Aorta (tissue), 5 donors: ENCODE measurements around the gene TTC7B. TPM values are rescaled to one million over a fixed set of nuclear protein-coding genes. Genes with fewer than 3 reads are reported as not detected.
"Not testable (repeated sequence)": the region's sequence is repeated elsewhere in the genome, so short reads cannot be mapped to it uniquely, and the experiment has no call there.

Source experiments
- ATAC-seq: fragments of 200-7000 bp; cut with Tn5 transposase; one replicate; pipeline ENCODE4 v1.9.1; 2022; ENCODE audit warnings: moderate library complexity; ENCODE audit not compliant: low FRiP score
- DNase-seq, 2 donors: peaks; one replicate each; pipeline ENCODE4 v3.0.0-alpha.2; 2020
- H3K27ac ChIP-seq, 2 donors: one replicate each; pipeline ENCODE4 v1.5.1; 2013; ENCODE audit warnings: low read length in 2 of 2, mild to moderate bottlenecking in 2 of 2, moderate library complexity in 2 of 2, control low read depth in 1 of 2, inconsistent platforms in 1 of 2, low read depth in 1 of 2
- H3K27me3 ChIP-seq, 2 donors: one replicate each; pipeline ENCODE4 v1.6.1; 2013; ENCODE audit warnings: control low read depth in 1 of 2, low read length in 1 of 2, mild to moderate bottlenecking in 1 of 2, moderate library complexity in 1 of 2; ENCODE audit not compliant: insufficient read depth in 2 of 2, control insufficient read depth in 1 of 2
- H3K36me3 ChIP-seq, 2 donors: one replicate each; pipeline ENCODE4 v1.6.1; 2013; ENCODE audit warnings: control low read depth in 1 of 2, low read length in 1 of 2, mild to moderate bottlenecking in 1 of 2; ENCODE audit not compliant: insufficient read depth in 2 of 2, control insufficient read depth in 1 of 2
- H3K4me1 ChIP-seq, 2 donors: one replicate each; pipeline ENCODE4 v1.6.1; 2013; ENCODE audit warnings: low read length in 2 of 2, control low read depth in 1 of 2, mild to moderate bottlenecking in 1 of 2, moderate library complexity in 1 of 2; ENCODE audit not compliant: insufficient read depth in 2 of 2, control insufficient read depth in 1 of 2
- H3K4me3 ChIP-seq, 2 donors: one replicate each; pipeline ENCODE4 v1.5.1; 2013; ENCODE audit warnings: low read length in 2 of 2, control low read depth in 1 of 2, mild to moderate bottlenecking in 1 of 2
- H3K9me3 ChIP-seq: one replicate; pipeline ENCODE4 v1.6.1; 2013; ENCODE audit warnings: mild to moderate bottlenecking, low read length; ENCODE audit not compliant: control insufficient read depth
- WGBS, 2 donors: extraction: QIAGEN DNeasy Blood & Tissue Kit; methylation state at CpG; one replicate each; pipeline ENCODE4 v1.1.7; 2013; 5-methylcytosine and 5-hydroxymethylcytosine counted together
- intact Hi-C, 2 donors: fragments of 100-400 bp; cut with DNase I; formaldehyde crosslinking; loops; one replicate each; pipeline versions ENCODE4 v1.14.2 to v1.15.0; 2022
- polyA plus RNA-seq, 2 donors: library from polyadenylated mRNA; stranded (reverse); fragments of 200-250 nt; gene quantifications; one replicate each; pipeline ENCODE4 v1.2.3, GENCODE V29; 2013
- total RNA-seq, 2 donors: library from RNA; stranded (reverse); fragmentation: NEBNext Ultra II Directional; extraction: Animal tissue kit (Norgen Biotek cat#: 25700); gene quantifications; one replicate each; pipeline ENCODE4 v1.2.1, GENCODE V29; 2021
- donor health status: healthy with polysubstance abuse.
- donor health status: Bipolar disorder and iron deficiency.
- donor health status: DM: no; HTN: no; CAD: no.
- donor health status: DM: no; HTN: no; CAD: no.
- donor health status: DM: yes; HTN: yes; CAD: no.

TTC7B gene
- total and polyA plus RNA-seq, 4 donors, result 17.9 to 57.4 (median 40.1) TPM

- intact Hi-C loops, H3K27ac ChIP-seq, H3K27me3 ChIP-seq, H3K36me3 ChIP-seq, DNase-seq, ATAC-seq, H3K4me3 ChIP-seq, H3K4me1 ChIP-seq, H3K9me3 ChIP-seq: not testable (repeated sequence)
- 92 to 93% methylated on average over 8 of the region's 8 CpGs for WGBS, 2 donors
Measured at GRCh38 chr14:90838531-90838930, 22.3 kb upstream of the TTC7B start.

GRCh38 chr14:90837355-90837754, 21.1 kb upstream of the TTC7B start:
- no peaks in the 10 kb centered on the region for H3K4me1 ChIP-seq
- no peak overlapping the region for H3K4me3 ChIP-seq
- intact Hi-C loops, result no loop called here
- no peak for ATAC-seq
- H3K27ac ChIP-seq, result no peak overlapping the region
- no peaks in the 10 kb centered on the region for H3K27me3 ChIP-seq
- H3K36me3 ChIP-seq, result no peaks in the 10 kb centered on the region
- DNase-seq, result no peak
- no peaks in the 10 kb centered on the region for H3K9me3 ChIP-seq
- 94 to 97% methylated on average over 9 of the region's 9 CpGs for WGBS, 2 donors

- intact Hi-C loops, result no loop called here
- ATAC-seq, result no peak
- 84 to 95% methylated on average over 5 to 7 of the region's 7 CpGs for WGBS, 2 donors
- no peak overlapping the region for H3K4me3 ChIP-seq
- no peaks in the 10 kb centered on the region for H3K36me3 ChIP-seq
- H3K27me3 ChIP-seq, result no peaks in the 10 kb centered on the region
- H3K9me3 ChIP-seq, result no peaks in the 10 kb centered on the region
- H3K27ac ChIP-seq, result no peak overlapping the region
- H3K4me1 ChIP-seq, result no peaks in the 10 kb centered on the region
- DNase-seq, result no peak
Measured at GRCh38 chr14:90836692-90837063, 20.4 kb upstream of the TTC7B start.

GRCh38 chr14:90831821-90832220, 15.6 kb upstream of the TTC7B start:
- WGBS, 2 donors, result 86 to 90% methylated on average over 10 of the region's 10 CpGs
- H3K4me1 ChIP-seq, result no peaks in the 10 kb centered on the region
- intact Hi-C loops, result no loop called here
- no peaks in the 10 kb centered on the region for H3K36me3 ChIP-seq
- no peak overlapping the region for H3K27ac ChIP-seq
- DNase-seq (peak; percentile 17 to 32), ATAC-seq (no peak)
- no peak overlapping the region for H3K4me3 ChIP-seq
- H3K27me3 ChIP-seq, result no peaks in the 10 kb centered on the region
- no peaks in the 10 kb centered on the region for H3K9me3 ChIP-seq

- H3K4me3 ChIP-seq, result no peak overlapping the region
- intact Hi-C loops, result no loop called here
- no peaks in the 10 kb centered on the region for H3K27me3 ChIP-seq
- H3K36me3 ChIP-seq, result no peaks in the 10 kb centered on the region
- no peak for ATAC-seq
- DNase-seq, result peak; percentile 48 to 69
- no peak overlapping the region for H3K27ac ChIP-seq
- WGBS, 2 donors, result 92 to 96% methylated on average over 25 to 26 of the region's 26 CpGs
- H3K4me1 ChIP-seq, result no peaks in the 10 kb centered on the region
- no peaks in the 10 kb centered on the region for H3K9me3 ChIP-seq
Measured at GRCh38 chr14:90830931-90831701, 14.9 kb upstream of the TTC7B start.

GRCh38 chr14:90829677-90830076, 13.4 kb upstream of the TTC7B start:
- no peak overlapping the region for H3K4me3 ChIP-seq
- 99 to 100% methylated on average over 4 of the region's 4 CpGs for WGBS, 2 donors
- H3K27me3 ChIP-seq, result no peaks in the 10 kb centered on the region
- H3K27ac ChIP-seq, result no peak overlapping the region
- intact Hi-C loops, result no loop called here
- DNase-seq, result peak; percentile 34 to 65
- no peaks in the 10 kb centered on the region for H3K9me3 ChIP-seq
- no peaks in the 10 kb centered on the region for H3K4me1 ChIP-seq
- ATAC-seq, result no peak
- H3K36me3 ChIP-seq, result no peaks in the 10 kb centered on the region

GRCh38 chr14:90828642-90829487, 12.6 kb upstream of the TTC7B start:
- Histone ChIP-seq H3K4me1 (no peaks in the 10 kb centered on the region), H3K36me3 (no peaks in the 10 kb centered on the region), H3K27me3 (no peaks in the 10 kb centered on the region), H3K4me3 (no peak overlapping the region), H3K27ac (no peak overlapping the region), H3K9me3 (no peaks in the 10 kb centered on the region)
- ATAC-seq (peak; percentile 16), DNase-seq (peak in 1 of 2 donors; percentile 45)
- 85 to 86% methylated on average over 17 of the region's 17 CpGs for WGBS, 2 donors
- intact Hi-C loops, result no loop called here

GRCh38 chr14:90827919-90828610, 11.8 kb upstream of the TTC7B start:
- Histone ChIP-seq H3K4me3 (peak overlapping the region in 1 of 2 donors; percentile 30), H3K27ac (no peak overlapping the region), H3K9me3 (no peaks in the 10 kb centered on the region), H3K4me1 (no peaks in the 10 kb centered on the region), H3K27me3 (no peaks in the 10 kb centered on the region), H3K36me3 (no peaks in the 10 kb centered on the region)
- peak; percentile 96 to 98 for DNase-seq
- WGBS, 2 donors, result 1 to 2% methylated on average over 32 to 42 of the region's 42 CpGs
- peak; percentile 100 for ATAC-seq
- intact Hi-C loops, result no loop called here
